ENCODE measurements around the gene FAM50B.

The FAM50B gene

GRCh38 chr6:3869632-3870527, 20.7 kb downstream of the FAM50B start:
- DNase-seq (ENCODE audit: low read depth, low spot score): no peak
- H3K27ac ChIP-seq: no peak overlapping the region

- no peak for DNase-seq (ENCODE audit: low read depth, low spot score)
- no peak overlapping the region for H3K27ac ChIP-seq
Measured at GRCh38 chr6:3870528-3870925, 21.4 kb downstream of the FAM50B start.

GRCh38 chr6:3871515-3871914, 22.3 kb downstream of the FAM50B start:
- no peak overlapping the region for H3K27ac ChIP-seq
- DNase-seq (ENCODE audit: low read depth, low spot score): no peak

- no peak for DNase-seq (ENCODE audit: low read depth, low spot score)
- H3K27ac ChIP-seq: no peak overlapping the region
Measured at GRCh38 chr6:3871939-3872338, 22.8 kb downstream of the FAM50B start.

GRCh38 chr6:3872370-3872854, 23.2 kb downstream of the FAM50B start:
- H3K27ac ChIP-seq: no peak overlapping the region
- DNase-seq (ENCODE audit: low read depth, low spot score): no peak

GRCh38 chr6:3873051-3873450, 23.9 kb downstream of the FAM50B start:
- H3K27ac ChIP-seq: no peak overlapping the region
- DNase-seq (ENCODE audit: low read depth, low spot score): no peak

GRCh38 chr6:3874069-3874468, 24.9 kb downstream of the FAM50B start:
- DNase-seq (ENCODE audit: low read depth, low spot score): no peak
- no peak overlapping the region for H3K27ac ChIP-seq

GRCh38 chr6:3875486-3875885, 26.3 kb downstream of the FAM50B start:
- no peak overlapping the region for H3K27ac ChIP-seq
- no peak for DNase-seq (ENCODE audit: low read depth, low spot score)

GRCh38 chr6:3876101-3876500, 26.9 kb downstream of the FAM50B start:
- H3K27ac ChIP-seq: no peak overlapping the region
- DNase-seq (ENCODE audit: low read depth, low spot score): no peak

- no peak overlapping the region for H3K27ac ChIP-seq
- DNase-seq (ENCODE audit: low read depth, low spot score): no peak
Measured at GRCh38 chr6:3876866-3877265, 27.7 kb downstream of the FAM50B start.

- no peak for DNase-seq (ENCODE audit: low read depth, low spot score)
- no peak overlapping the region for H3K27ac ChIP-seq
Measured at GRCh38 chr6:3878048-3878666, 29.0 kb downstream of the FAM50B start.

- H3K27ac ChIP-seq: no peak overlapping the region
- DNase-seq (ENCODE audit: low read depth, low spot score): no peak
Measured at GRCh38 chr6:3879194-3879952, 30.2 kb downstream of the FAM50B start.

- H3K27ac ChIP-seq: no peak overlapping the region
- DNase-seq (ENCODE audit: low read depth, low spot score): no peak
Measured at GRCh38 chr6:3881711-3882421, 32.7 kb downstream of the FAM50B start.

GRCh38 chr6:3882431-3882830, 33.3 kb downstream of the FAM50B start:
- no peak overlapping the region for H3K27ac ChIP-seq

GRCh38 chr6:3882866-3883265, 33.7 kb downstream of the FAM50B start:
- H3K27ac ChIP-seq: no peak overlapping the region
- no peak for DNase-seq (ENCODE audit: low read depth, low spot score)

More at GRCh38 chr6:3882431-3882830, 33.3 kb downstream of the FAM50B start:
- no peak for DNase-seq (ENCODE audit: low read depth, low spot score)

- DNase-seq (ENCODE audit: low read depth, low spot score): no peak
- H3K27ac ChIP-seq: no peak overlapping the region
Measured at GRCh38 chr6:3884007-3884745, 35.0 kb downstream of the FAM50B start.

GRCh38 chr6:3885262-3886036, 36.3 kb downstream of the FAM50B start:
- DNase-seq (ENCODE audit: low read depth, low spot score): no peak

GRCh38 chr6:3887150-3887700, 38.1 kb downstream of the FAM50B start:
- DNase-seq (ENCODE audit: low read depth, low spot score): no peak
- no peak overlapping the region for H3K27ac ChIP-seq

More at GRCh38 chr6:3885262-3886036, 36.3 kb downstream of the FAM50B start:
- H3K27ac ChIP-seq: no peak overlapping the region
